HCT116 (cell line): ENCODE data around the gene ZNF214.

ENCODE experiments used
- CTCF ChIP-seq, 3 experiments: fragments of 200-600 bp in 1 of 3; sonication (generic) in 1 of 3; IDR thresholded peaks in 2 of 3; conservative IDR thresholded peaks in 1 of 3; 2 replicates each; pipeline ENCODE4 v1.5.1; 2012 to 2017; ENCODE audit warnings: low read depth in 2 of 3, low read length in 2 of 3, antibody characterized with exemption in 1 of 3, borderline replicate concordance in 1 of 3, control low read depth in 1 of 3, mild to moderate bottlenecking in 1 of 3, mixed read lengths in 1 of 3, mixed run types in 1 of 3, moderate library complexity in 1 of 3; ENCODE audit not compliant: insufficient read depth in 1 of 3
- EGR1 ChIP-seq: IDR thresholded peaks from 2 replicates; pipeline ENCODE4 v1.6.1; 2012; ENCODE audit warnings: low read depth
- EZH2 ChIP-seq: fragments of 200-600 bp; sonication (generic); IDR thresholded peaks from 2 replicates; pipeline ENCODE4 v1.6.1; 2017; ENCODE audit warnings: antibody characterized with exemption, mixed run types
- JUND ChIP-seq: IDR thresholded peaks from 2 replicates; pipeline ENCODE4 v1.6.1; 2012
- SP1 ChIP-seq: IDR thresholded peaks from 2 replicates; pipeline ENCODE4 v1.6.1; 2012; ENCODE audit warnings: low read depth

GRCh38 chr11:7021318-7021717 is 1.2 kb upstream of the ZNF214 start:
- TF ChIP-seq SP1 (no peak), CTCF (IDR thresholded peaks at IDR 0.05 in 2 of 3, conservative IDR thresholded peaks at IDR 0.05 in 1 of 3; ENCODE audit: borderline replicate concordance in 1 of 3, insufficient read depth in 1 of 3, low read depth in 2 of 3, low read length in 2 of 3) (no peak), EZH2 (no peak), JUND (no peak), EGR1 (no peak)
